GM18858 (cell line): ENCODE results near the gene CADM2.
"Not testable (repeated sequence)": the region's sequence is repeated elsewhere in the genome, so short reads cannot be mapped to it uniquely, and the experiment has no call there.

Experiments
- ATAC-seq: cut with Tn5 transposase; IDR thresholded peaks from one replicate; pipeline ENCODE4 v1.9.1; 2021; ENCODE audit not compliant: unreplicated experiment

CADM2 gene

GRCh38 chr3:85074003-85074402 lies 115.2 kb downstream of the CADM2 start:
- ATAC-seq = no peak

GRCh38 chr3:85075663-85076062 lies 116.9 kb downstream of the CADM2 start:
- ATAC-seq = no peak

- ATAC-seq = no peak
Observed at GRCh38 chr3:85077018-85077417, 118.2 kb downstream of the CADM2 start.

GRCh38 chr3:85081191-85081906 lies 122.6 kb downstream of the CADM2 start:
- ATAC-seq = no peak

GRCh38 chr3:85090495-85090894 lies 131.7 kb downstream of the CADM2 start:
- no peak for ATAC-seq

GRCh38 chr3:85100316-85100715 lies 141.5 kb downstream of the CADM2 start:
- no peak for ATAC-seq

- ATAC-seq = no peak
Observed at GRCh38 chr3:85102781-85103180, 144.0 kb downstream of the CADM2 start.

- ATAC-seq = no peak
Observed at GRCh38 chr3:85110393-85110792, 151.6 kb downstream of the CADM2 start.

GRCh38 chr3:85120879-85121278 lies 162.1 kb downstream of the CADM2 start:
- ATAC-seq = no peak

GRCh38 chr3:85132864-85133263 lies 174.1 kb downstream of the CADM2 start:
- ATAC-seq = not testable (repeated sequence)

GRCh38 chr3:85133691-85134420 lies 175.1 kb downstream of the CADM2 start:
- not testable (repeated sequence) for ATAC-seq

- no peak for ATAC-seq
Observed at GRCh38 chr3:85142626-85143025, 183.8 kb downstream of the CADM2 start.

- ATAC-seq = no peak
Observed at GRCh38 chr3:85148036-85148435, 189.2 kb downstream of the CADM2 start.

- no peak for ATAC-seq
Observed at GRCh38 chr3:85151555-85151954, 192.8 kb downstream of the CADM2 start.

- not testable (repeated sequence) for ATAC-seq
Observed at GRCh38 chr3:85153279-85153678, 194.5 kb downstream of the CADM2 start.

GRCh38 chr3:85159376-85159775 lies 200.6 kb downstream of the CADM2 start:
- no peak for ATAC-seq

- ATAC-seq = no peak
Observed at GRCh38 chr3:85161544-85161943, 202.8 kb downstream of the CADM2 start.

- no peak for ATAC-seq
Observed at GRCh38 chr3:85162905-85163304, 204.1 kb downstream of the CADM2 start.

GRCh38 chr3:85164436-85164835 lies 205.6 kb downstream of the CADM2 start:
- ATAC-seq = no peak

- ATAC-seq = no peak
Observed at GRCh38 chr3:85167576-85167975, 208.8 kb downstream of the CADM2 start.

GRCh38 chr3:85170646-85171045 lies 211.9 kb downstream of the CADM2 start:
- no peak for ATAC-seq

- ATAC-seq = no peak
Observed at GRCh38 chr3:85171976-85172375, 213.2 kb downstream of the CADM2 start.
